K562 (cell line): Measurements from ENCODE around the gene ZCWPW1.

Source experiments
- CREB1 ChIP-seq, 2 experiments: sonication (generic) in 1 of 2; formaldehyde crosslinking in 1 of 2; IDR thresholded peaks; 2 replicates each; pipeline versions ENCODE4 v1.6.1 to v1.8.0; 2012 to 2022; ENCODE audit warnings: inconsistent platforms in 1 of 2, mild to moderate bottlenecking in 1 of 2, missing genetic modification reagents in 1 of 2, moderate library complexity in 1 of 2
- POLR2A ChIP-seq: fragments of 450-650 bp; conservative IDR thresholded peaks from 2 replicates; pipeline ENCODE4 v1.6.1; 2016
- RCOR1 ChIP-seq, 2 experiments: IDR thresholded peaks; 2 replicates each; pipeline ENCODE4 v1.6.1; 2012; ENCODE audit warnings: low read depth in 2 of 2, low read length in 2 of 2, borderline replicate concordance in 1 of 2, improper control_type of control experiment in 1 of 2
- TCF7L2 ChIP-seq: fragments of 150-350 bp; IDR thresholded peaks from 2 replicates; pipeline ENCODE4 v1.6.1; 2016; ENCODE audit warnings: low read depth, mild to moderate bottlenecking, low read length, moderate library complexity
- YY1 ChIP-seq, 3 experiments: IDR thresholded peaks; 2 replicates each; pipeline ENCODE4 v1.6.1; 2011; ENCODE audit warnings: low read length in 2 of 3, mild to moderate bottlenecking in 2 of 3, moderate library complexity in 2 of 3, borderline replicate concordance in 1 of 3, control low read depth in 1 of 3, low read depth in 1 of 3; ENCODE audit not compliant: insufficient read depth in 3 of 3, insufficient replicate concordance in 2 of 3, control insufficient read depth in 1 of 3, insufficient read length in 1 of 3; ENCODE audit errors: extremely low read depth in 1 of 3
- ZFP36 ChIP-seq: fragments of 150-350 bp; IDR thresholded peaks from 2 replicates; pipeline ENCODE4 v1.6.1; 2018; ENCODE audit warnings: low read length, low read depth; ENCODE audit not compliant: partially characterized antibody
- ZFX ChIP-seq: sonication (generic); formaldehyde crosslinking; IDR thresholded peaks from 2 replicates; pipeline ENCODE4 v1.8.0; 2022; ENCODE audit warnings: mild to moderate bottlenecking, missing genetic modification reagents, moderate library complexity
- TF ChIP-seq, protein P1 (sequence below), 3 experiments: IDR thresholded peaks in 2 of 3; conservative IDR thresholded peaks in 1 of 3; 2 replicates each; pipeline ENCODE4 v1.5.1; 2011 to 2012; ENCODE audit warnings: low read length in 3 of 3, mild to moderate bottlenecking in 3 of 3, control low read depth in 2 of 3, improper control_type of control experiment in 1 of 3, inconsistent platforms in 1 of 3, low read depth in 1 of 3, mixed read lengths in 1 of 3, moderate library complexity in 1 of 3; ENCODE audit not compliant: insufficient read depth in 2 of 3
- TF ChIP-seq, protein P2 (sequence below): sonication (generic); formaldehyde crosslinking; IDR thresholded peaks from 2 replicates; pipeline ENCODE4 v1.5.0; 2020; ENCODE audit warnings: missing genetic modification reagents

DNA sequence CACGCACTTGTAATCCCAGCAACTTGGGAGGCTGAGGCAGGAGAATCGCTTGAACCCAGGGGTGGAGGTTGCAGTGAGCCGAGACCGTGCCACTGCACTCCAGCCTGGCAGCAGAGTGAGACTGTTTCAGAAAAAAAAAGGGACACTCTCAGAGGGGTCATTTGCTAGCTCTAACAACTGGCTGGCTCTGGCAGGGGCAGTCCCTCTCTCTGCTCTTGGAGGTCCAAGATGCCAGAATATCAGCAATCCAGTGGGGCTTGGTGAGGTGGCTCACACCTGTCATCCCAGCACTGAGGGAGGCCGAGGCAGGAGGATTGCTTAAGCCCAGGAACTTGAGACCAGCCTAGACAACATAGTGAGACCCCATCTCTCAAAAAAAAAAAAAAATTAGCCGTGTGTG is 57.8 kb downstream of the ZCWPW1 start:
- TF ChIP-seq ZFX (CRISPR knock-in tag), result no peak
- TF ChIP-seq, protein P1, sequence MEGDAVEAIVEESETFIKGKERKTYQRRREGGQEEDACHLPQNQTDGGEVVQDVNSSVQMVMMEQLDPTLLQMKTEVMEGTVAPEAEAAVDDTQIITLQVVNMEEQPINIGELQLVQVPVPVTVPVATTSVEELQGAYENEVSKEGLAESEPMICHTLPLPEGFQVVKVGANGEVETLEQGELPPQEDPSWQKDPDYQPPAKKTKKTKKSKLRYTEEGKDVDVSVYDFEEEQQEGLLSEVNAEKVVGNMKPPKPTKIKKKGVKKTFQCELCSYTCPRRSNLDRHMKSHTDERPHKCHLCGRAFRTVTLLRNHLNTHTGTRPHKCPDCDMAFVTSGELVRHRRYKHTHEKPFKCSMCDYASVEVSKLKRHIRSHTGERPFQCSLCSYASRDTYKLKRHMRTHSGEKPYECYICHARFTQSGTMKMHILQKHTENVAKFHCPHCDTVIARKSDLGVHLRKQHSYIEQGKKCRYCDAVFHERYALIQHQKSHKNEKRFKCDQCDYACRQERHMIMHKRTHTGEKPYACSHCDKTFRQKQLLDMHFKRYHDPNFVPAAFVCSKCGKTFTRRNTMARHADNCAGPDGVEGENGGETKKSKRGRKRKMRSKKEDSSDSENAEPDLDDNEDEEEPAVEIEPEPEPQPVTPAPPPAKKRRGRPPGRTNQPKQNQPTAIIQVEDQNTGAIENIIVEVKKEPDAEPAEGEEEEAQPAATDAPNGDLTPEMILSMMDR (IDR thresholded peaks at IDR 0.05 in 2 of 3, conservative IDR thresholded peaks at IDR 0.05 in 1 of 3; ENCODE audit: insufficient read depth in 2 of 3, low read depth in 1 of 3, low read length in 3 of 3), result no peak
- TF ChIP-seq CREB1 (IDR thresholded peaks at IDR 0.05), result no peak
- no peak for TF ChIP-seq CREB1 (CRISPR knock-in tag; IDR thresholded peaks at IDR 0.05)
- TF ChIP-seq POLR2A, result 0 out of 2 replicates have a peak, but pooled peaks have one; percentile 3
- no peak for TF ChIP-seq ZFP36
- TF ChIP-seq YY1 (IDR thresholded peaks at IDR 0.05; ENCODE audit: borderline replicate concordance in 1 of 3, control insufficient read depth in 1 of 3, extremely low read depth in 1 of 3, insufficient read depth in 3 of 3, insufficient read length in 1 of 3, insufficient replicate concordance in 2 of 3, low read depth in 1 of 3, low read length in 2 of 3), result no peak
- no peak for TF ChIP-seq RCOR1 (IDR thresholded peaks at IDR 0.05; ENCODE audit: borderline replicate concordance in 1 of 2, low read depth in 2 of 2, low read length in 2 of 2)
- no peak for TF ChIP-seq TCF7L2
- TF ChIP-seq, protein P2, sequence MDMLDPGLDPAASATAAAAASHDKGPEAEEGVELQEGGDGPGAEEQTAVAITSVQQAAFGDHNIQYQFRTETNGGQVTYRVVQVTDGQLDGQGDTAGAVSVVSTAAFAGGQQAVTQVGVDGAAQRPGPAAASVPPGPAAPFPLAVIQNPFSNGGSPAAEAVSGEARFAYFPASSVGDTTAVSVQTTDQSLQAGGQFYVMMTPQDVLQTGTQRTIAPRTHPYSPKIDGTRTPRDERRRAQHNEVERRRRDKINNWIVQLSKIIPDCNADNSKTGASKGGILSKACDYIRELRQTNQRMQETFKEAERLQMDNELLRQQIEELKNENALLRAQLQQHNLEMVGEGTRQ, result no peak
